SK-N-MC (cell line): Measurements from ENCODE around the gene TRIM24.

ENCODE experiments used
- EZH2 ChIP-seq: fragments of 200-600 bp; sonication (generic); IDR thresholded peaks from one replicate; pipeline ENCODE4 v1.6.1; 2017; ENCODE audit warnings: antibody characterized with exemption
- POLR2AphosphoS5 ChIP-seq: IDR thresholded peaks from 2 replicates; pipeline ENCODE4 v1.6.1; 2012; ENCODE audit warnings: mild to moderate bottlenecking, low read depth, low read length, borderline replicate concordance

- TF ChIP-seq EZH2 (no peak), POLR2AphosphoS5 (no peak)
Observed at GRCh38 chr7:138506764-138507163, 46.7 kb downstream of the TRIM24 start.
